GM23338 (cell line): ENCODE data around the gene IZUMO1. TPM values are rescaled to one million over a fixed set of nuclear protein-coding genes. Genes with fewer than 3 reads are reported as not detected.
"Not testable (repeated sequence)": the region's sequence is repeated elsewhere in the genome, so short reads cannot be mapped to it uniquely, and the experiment has no call there.

Experiments
- ATAC-seq: fragments of 200-7000 bp; cut with Tn5 transposase; 3 replicates; pipeline ENCODE4 v1.9.1; 2020
- DNase-seq: peaks from one replicate; pipeline ENCODE4 v3.0.0-alpha.2; 2015; ENCODE audit warnings: low spot score
- H2AFZ ChIP-seq: fragments of 200-600 bp; sonication (generic); 2 replicates; pipeline ENCODE4 v1.8.0; 2016; ENCODE audit warnings: antibody characterized with exemption, mild to moderate bottlenecking, moderate library complexity
- H3F3A ChIP-seq: fragments of 200-600 bp; sonication (generic); replicated peaks from 2 replicates; pipeline ENCODE4 v1.8.0; 2017; ENCODE audit warnings: antibody characterized with exemption, mixed run types, low read depth
- H3K27ac ChIP-seq: fragments of 200-600 bp; sonication (generic); 2 replicates; pipeline ENCODE4 v1.6.1; 2016; ENCODE audit warnings: low read depth
- H3K27me3 ChIP-seq: fragments of 200-600 bp; sonication (generic); 2 replicates; pipeline ENCODE4 v1.8.0; 2016; ENCODE audit warnings: mild to moderate bottlenecking, mixed run types, moderate library complexity; ENCODE audit not compliant: insufficient read depth
- H3K36me3 ChIP-seq: fragments of 200-600 bp; sonication (generic); 2 replicates; pipeline ENCODE4 v1.8.0; 2016; ENCODE audit warnings: mild to moderate bottlenecking; ENCODE audit not compliant: insufficient read depth
- H3K4me1 ChIP-seq: fragments of 200-600 bp; sonication (generic); 2 replicates; pipeline ENCODE4 v1.8.0; 2016; ENCODE audit warnings: mild to moderate bottlenecking, moderate library complexity; ENCODE audit not compliant: insufficient read depth
- H3K4me2 ChIP-seq: fragments of 200-600 bp; sonication (generic); 2 replicates; pipeline ENCODE4 v1.7.1; 2017; ENCODE audit warnings: mixed run types
- H3K4me3 ChIP-seq: fragments of 200-600 bp; sonication (generic); 2 replicates; pipeline ENCODE4 v1.6.1; 2016; ENCODE audit warnings: mixed run types
- H3K79me2 ChIP-seq: fragments of 200-600 bp; sonication (generic); replicated peaks from 2 replicates; pipeline ENCODE4 v1.8.0; 2017; ENCODE audit warnings: mild to moderate bottlenecking; ENCODE audit not compliant: insufficient read depth
- H3K9me2 ChIP-seq: fragments of 200-600 bp; sonication (generic); 2 replicates; pipeline ENCODE4 v1.8.0; 2017; ENCODE audit not compliant: insufficient read depth
- H4K20me1 ChIP-seq: fragments of 200-600 bp; sonication (generic); replicated peaks from 2 replicates; pipeline ENCODE4 v1.8.0; 2017; ENCODE audit warnings: mild to moderate bottlenecking; ENCODE audit not compliant: insufficient read depth
- H3K27ac Mint-ChIP-seq: 2 replicates; pipeline ENCODE4 v1.8.0; 2020; ENCODE audit warnings: inconsistent platforms, mild to moderate bottlenecking, moderate library complexity, mixed read lengths
- H3K27me3 Mint-ChIP-seq: 3 replicates; pipeline ENCODE4 v1.8.0; 2022; ENCODE audit warnings: low read depth, mild to moderate bottlenecking, moderate library complexity, mixed read lengths, inconsistent platforms; ENCODE audit not compliant: insufficient read depth, poor library complexity
- H3K36me3 Mint-ChIP-seq: 3 replicates; pipeline ENCODE4 v1.8.0; 2021; ENCODE audit warnings: low read depth, mild to moderate bottlenecking, inconsistent platforms, moderate library complexity, mixed read lengths
- H3K4me1 Mint-ChIP-seq: 3 replicates; pipeline ENCODE4 v1.8.0; 2020; ENCODE audit warnings: mild to moderate bottlenecking, inconsistent platforms, mixed read lengths
- H3K4me3 Mint-ChIP-seq: 3 replicates; pipeline ENCODE4 v1.8.0; 2021; ENCODE audit warnings: moderate library complexity, mild to moderate bottlenecking, inconsistent platforms, mixed read lengths
- H3K9me3 Mint-ChIP-seq: 3 replicates; pipeline ENCODE4 v1.8.0; 2020; ENCODE audit warnings: moderate library complexity, mild to moderate bottlenecking, inconsistent platforms, mixed read lengths
- STAT1 ChIP-seq: IDR thresholded peaks from one replicate; pipeline ENCODE4 v1.6.1; 2016; ENCODE audit warnings: antibody characterized with exemption; ENCODE audit not compliant: unreplicated experiment
- ZNF331 ChIP-seq: fragments of 250-450 bp; sonication (Bioruptor Pico); IDR thresholded peaks from 2 replicates; pipeline ENCODE4 v1.5.0; 2020; ENCODE audit warnings: low read depth, mild to moderate bottlenecking, moderate library complexity
- polyA plus RNA-seq: library from polyadenylated mRNA; unstranded; fragments of >200 nt; fragmentation: Nextera tagmentation; extraction: Ambion mirVana; gene quantifications from 2 replicates; pipeline ENCODE4 v1.2.1, GENCODE V29; 2016
- total RNA-seq: library from RNA; depleted of rRNA; stranded (reverse); fragments of >200 nt; shearing (Covaris generic); gene quantifications from 2 replicates; pipeline ENCODE4 v1.2.3, GENCODE V29; 2014
- TF ChIP-seq, protein P1 (sequence below): IDR thresholded peaks from one replicate; pipeline ENCODE4 v1.6.1; 2018; ENCODE audit warnings: antibody characterized with exemption; ENCODE audit not compliant: unreplicated experiment

Gene IZUMO1
- total and polyA plus RNA-seq, 2 experiments from 2014 or later, result 1.2 to 3.5 TPM

DNA sequence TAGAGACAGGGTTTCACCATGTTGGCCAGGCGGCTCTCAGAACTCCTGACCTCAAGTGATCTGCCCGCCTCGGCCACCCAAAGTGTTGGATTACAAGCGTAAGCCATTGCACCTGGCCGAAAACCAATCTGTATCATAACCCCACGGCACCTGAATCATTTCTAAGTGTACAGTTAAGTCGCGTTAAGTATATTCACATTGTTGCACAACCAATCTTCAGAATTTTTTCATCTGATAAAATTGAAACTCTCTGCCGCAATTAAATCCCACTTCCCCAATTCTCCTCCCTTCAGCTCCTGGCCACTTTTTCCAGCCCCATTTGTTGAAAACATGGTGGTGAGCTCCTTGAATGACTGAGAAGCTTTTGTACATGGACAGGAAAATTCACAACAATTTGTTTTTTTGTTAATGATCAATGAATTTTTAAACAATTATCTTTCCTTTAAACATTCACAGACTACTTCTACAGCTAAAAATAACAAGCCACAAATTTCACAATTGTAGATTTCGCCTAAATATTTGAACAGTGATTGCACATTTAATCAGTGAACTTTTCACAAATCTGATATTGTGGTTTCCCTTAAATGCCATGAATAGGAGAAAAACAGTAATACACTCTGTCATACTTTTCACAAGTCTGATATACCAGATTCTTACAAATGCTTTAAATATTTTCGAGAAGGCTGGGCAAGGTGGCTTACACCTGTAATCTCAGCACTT, 22.4 kb upstream of the IZUMO1 start (continued):
- TF ChIP-seq, protein P1, sequence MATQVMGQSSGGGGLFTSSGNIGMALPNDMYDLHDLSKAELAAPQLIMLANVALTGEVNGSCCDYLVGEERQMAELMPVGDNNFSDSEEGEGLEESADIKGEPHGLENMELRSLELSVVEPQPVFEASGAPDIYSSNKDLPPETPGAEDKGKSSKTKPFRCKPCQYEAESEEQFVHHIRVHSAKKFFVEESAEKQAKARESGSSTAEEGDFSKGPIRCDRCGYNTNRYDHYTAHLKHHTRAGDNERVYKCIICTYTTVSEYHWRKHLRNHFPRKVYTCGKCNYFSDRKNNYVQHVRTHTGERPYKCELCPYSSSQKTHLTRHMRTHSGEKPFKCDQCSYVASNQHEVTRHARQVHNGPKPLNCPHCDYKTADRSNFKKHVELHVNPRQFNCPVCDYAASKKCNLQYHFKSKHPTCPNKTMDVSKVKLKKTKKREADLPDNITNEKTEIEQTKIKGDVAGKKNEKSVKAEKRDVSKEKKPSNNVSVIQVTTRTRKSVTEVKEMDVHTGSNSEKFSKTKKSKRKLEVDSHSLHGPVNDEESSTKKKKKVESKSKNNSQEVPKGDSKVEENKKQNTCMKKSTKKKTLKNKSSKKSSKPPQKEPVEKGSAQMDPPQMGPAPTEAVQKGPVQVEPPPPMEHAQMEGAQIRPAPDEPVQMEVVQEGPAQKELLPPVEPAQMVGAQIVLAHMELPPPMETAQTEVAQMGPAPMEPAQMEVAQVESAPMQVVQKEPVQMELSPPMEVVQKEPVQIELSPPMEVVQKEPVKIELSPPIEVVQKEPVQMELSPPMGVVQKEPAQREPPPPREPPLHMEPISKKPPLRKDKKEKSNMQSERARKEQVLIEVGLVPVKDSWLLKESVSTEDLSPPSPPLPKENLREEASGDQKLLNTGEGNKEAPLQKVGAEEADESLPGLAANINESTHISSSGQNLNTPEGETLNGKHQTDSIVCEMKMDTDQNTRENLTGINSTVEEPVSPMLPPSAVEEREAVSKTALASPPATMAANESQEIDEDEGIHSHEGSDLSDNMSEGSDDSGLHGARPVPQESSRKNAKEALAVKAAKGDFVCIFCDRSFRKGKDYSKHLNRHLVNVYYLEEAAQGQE, result no peak
- TF ChIP-seq STAT1, result no peak
- TF ChIP-seq ZNF331 (CRISPR knock-in tag), result no peak

DNA sequence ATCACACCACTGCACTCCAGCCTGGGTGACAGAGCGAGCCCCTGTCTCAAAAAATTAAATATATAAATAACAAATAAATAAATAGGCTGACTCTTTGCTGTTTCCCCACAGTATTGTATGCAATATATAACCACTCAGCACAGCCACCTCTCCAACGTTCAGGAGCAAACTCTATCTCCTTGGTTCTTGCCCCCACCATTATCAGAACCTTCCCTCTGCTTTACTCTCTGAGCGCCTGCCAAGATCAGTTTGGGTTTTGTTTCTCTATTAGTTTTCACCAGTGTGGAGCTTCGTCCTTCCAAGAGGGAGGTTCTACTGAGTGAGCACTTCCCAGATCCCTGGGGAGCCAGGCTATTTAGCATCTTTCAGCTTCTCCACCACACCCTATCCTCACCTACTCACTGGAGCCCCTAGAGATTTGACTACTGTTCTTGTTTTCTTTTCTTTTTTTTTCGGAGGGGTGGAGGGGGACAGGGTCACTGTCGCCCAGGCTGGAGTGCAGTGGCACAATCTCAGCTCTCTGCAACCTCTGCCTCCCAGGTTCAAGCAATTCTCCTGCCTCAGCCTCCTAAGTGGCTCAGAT, 21.6 kb upstream of the IZUMO1 start:
- H3K27me3 Mint-ChIP-seq, H3K36me3 ChIP-seq, H3K4me2 ChIP-seq, H3K27me3 ChIP-seq, DNase-seq, H4K20me1 ChIP-seq, H2AFZ ChIP-seq, H3K79me2 ChIP-seq, H3K4me1 ChIP-seq, H3F3A ChIP-seq, H3K4me3 Mint-ChIP-seq, H3K27ac Mint-ChIP-seq, H3K9me3 Mint-ChIP-seq, H3K27ac ChIP-seq, H3K9me2 ChIP-seq, H3K4me3 ChIP-seq, H3K36me3 Mint-ChIP-seq: not testable (repeated sequence)
- ATAC-seq, result peak; percentile 71
- H3K4me1 Mint-ChIP-seq, result peaks cover 12% of the 10 kb centered on the region

DNA sequence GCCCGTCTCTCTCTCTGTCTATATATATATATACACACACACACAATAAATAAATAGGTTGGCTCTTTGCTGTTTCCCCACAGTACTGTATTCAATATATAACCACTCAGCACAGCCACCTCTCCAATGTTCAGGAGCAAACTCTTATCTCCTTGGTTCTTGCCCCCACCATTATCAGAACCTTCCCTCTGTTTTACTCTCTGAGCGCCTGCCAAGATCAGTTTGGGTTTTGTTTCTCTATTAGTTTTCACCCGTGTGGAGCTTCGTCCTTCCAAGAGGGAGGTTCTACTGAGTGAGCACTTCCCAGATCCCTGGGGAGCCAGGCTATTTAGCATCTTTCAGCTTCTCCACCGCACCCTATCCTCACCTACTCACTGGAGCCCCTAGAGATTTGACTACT, 19.1 kb upstream of the IZUMO1 start:
- not testable (repeated sequence) for H4K20me1 ChIP-seq, H3K27me3 Mint-ChIP-seq, H3K9me3 Mint-ChIP-seq, H2AFZ ChIP-seq, H3K36me3 Mint-ChIP-seq, H3K9me2 ChIP-seq, H3K4me1 ChIP-seq, H3K27ac ChIP-seq, H3K27me3 ChIP-seq, H3K79me2 ChIP-seq, H3K4me2 ChIP-seq, H3K4me3 ChIP-seq, H3K36me3 ChIP-seq, DNase-seq, H3K27ac Mint-ChIP-seq, H3F3A ChIP-seq, H3K4me1 Mint-ChIP-seq, H3K4me3 Mint-ChIP-seq
- peak; percentile 34; the same call in 1 of the 3 replicates for ATAC-seq
